ENCODE data around the gene OR2AP1. TPM values are rescaled to one million over a fixed set of nuclear protein-coding genes. Genes with fewer than 3 reads are reported as not detected.
"Not testable (repeated sequence)": the region's sequence is repeated elsewhere in the genome, so short reads cannot be mapped to it uniquely, and the experiment has no call there.

OR2AP1 gene
- polyA plus RNA-seq (2013), result not detected in 2 replicates

DNA sequence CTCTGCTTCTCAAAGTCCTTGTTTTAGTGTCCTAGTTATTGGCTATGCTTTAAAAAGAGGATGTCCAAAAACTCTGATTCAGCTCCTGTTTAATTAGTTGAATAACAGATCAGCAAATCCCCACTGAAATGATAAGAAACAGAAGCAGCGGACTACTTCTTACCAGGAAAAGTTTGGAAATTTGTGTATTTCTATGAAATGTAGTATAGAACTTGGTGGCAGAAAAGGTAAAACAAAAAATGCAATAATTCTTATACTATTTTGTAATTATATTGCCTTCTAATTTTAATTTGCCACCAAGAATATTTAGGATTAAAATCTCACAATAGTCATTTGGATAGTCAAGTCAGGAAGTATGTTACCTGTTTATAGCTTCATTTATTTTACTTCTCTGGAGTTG lies at the start of gene OR2AP1:
Gene OR2AP1, plus strand, starts transcription at position 301 of the 400 bp plus-strand sequence. CDS start 1,947 bp downstream, outside the sequence.
- Histone ChIP-seq H3K27ac (ENCODE audit: low read depth, low read length) (no peak within 1 kb of the TSS), H4K91ac (ENCODE audit: low read depth, low read length) (no peak within 1 kb of the TSS), H2AK5ac (ENCODE audit: low read length) (no peak within 1 kb of the TSS), H3K79me2 (ENCODE audit: control insufficient read depth, insufficient read depth, low read length, poor library complexity) (no peaks in the 10 kb centered on the region), H4K12ac (ENCODE audit: low read depth, low read length) (no peak within 1 kb of the TSS), H3K23ac (ENCODE audit: low read length) (no peak within 1 kb of the TSS), H2AFZ (ENCODE audit: insufficient read depth, low read length, poor library complexity) (no peak within 1 kb of the TSS), H3K9ac (ENCODE audit: low read length) (no peak within 1 kb of the TSS), H3K14ac (ENCODE audit: low read length) (no peak within 1 kb of the TSS), H2BK12ac (ENCODE audit: low read length) (no peak within 1 kb of the TSS), H2BK5ac (ENCODE audit: low read depth, low read length, poor library complexity) (no peak within 1 kb of the TSS), H3K4me3 (ENCODE audit: low read depth, low read length) (no peak within 1 kb of the TSS), H3K4me2 (ENCODE audit: low read length) (no peak within 1 kb of the TSS), H3K4ac (ENCODE audit: low read depth, low read length) (no peak within 1 kb of the TSS), H4K8ac (ENCODE audit: low read depth, low read length) (no peak within 1 kb of the TSS), H3K4me1 (ENCODE audit: control insufficient read depth in 1 of 2, insufficient read depth in 2 of 2, low read length in 2 of 2) (no peaks in the 10 kb centered on the region), H3K9me3 (ENCODE audit: insufficient read depth, low read depth, low read length) (peaks cover 10% of the 10 kb centered on the region), H3K27me3 (ENCODE audit: insufficient read depth, low read length) (no peaks in the 10 kb centered on the region), H3K36me3 (ENCODE audit: control insufficient read depth in 1 of 2, insufficient read depth in 2 of 2, low read length in 2 of 2) (no peaks in the 10 kb centered on the region), H2BK120ac (ENCODE audit: insufficient read depth, low read length, poor library complexity) (no peak within 1 kb of the TSS), H3K79me1 (ENCODE audit: low read length) (no peaks in the 10 kb centered on the region), H3K18ac (ENCODE audit: low read length) (no peak within 1 kb of the TSS)
- DNase-seq, result no peak
- no CpG with 5 or more reads among the region's 1 CpG for WGBS (ENCODE audit: extremely low coverage, insufficient coverage, insufficient read length)

DNA sequence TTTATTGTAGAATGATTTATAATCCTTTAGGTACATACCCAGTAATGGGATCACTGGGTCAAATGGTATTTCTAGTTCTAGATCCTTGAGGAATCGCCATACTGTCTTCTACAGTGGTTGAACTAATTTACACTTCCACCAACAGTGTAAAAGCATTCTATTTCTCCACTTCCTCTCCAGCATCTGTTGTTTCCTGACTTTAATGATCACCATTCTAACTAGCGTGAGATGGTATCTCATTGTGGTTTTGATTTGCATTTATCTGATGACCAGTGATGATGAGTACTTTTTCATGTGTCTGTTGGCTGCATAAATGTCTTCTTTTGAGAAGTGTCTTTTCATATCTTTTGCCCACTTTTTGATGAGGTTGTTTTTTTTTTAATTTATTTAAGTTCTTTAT lies 24.0 kb upstream of the OR2AP1 start:
- not testable (repeated sequence) for H3K14ac ChIP-seq (ENCODE audit: low read length); H2BK5ac ChIP-seq (ENCODE audit: low read depth, low read length, poor library complexity); H3K9ac ChIP-seq (ENCODE audit: low read length); H3K23ac ChIP-seq (ENCODE audit: low read length); H3K4me2 ChIP-seq (ENCODE audit: low read length); H3K18ac ChIP-seq (ENCODE audit: low read length); H4K8ac ChIP-seq (ENCODE audit: low read depth, low read length); H4K91ac ChIP-seq (ENCODE audit: low read depth, low read length); H3K79me2 ChIP-seq (ENCODE audit: control insufficient read depth, insufficient read depth, low read length, poor library complexity); H3K4me1 ChIP-seq (ENCODE audit: control insufficient read depth in 1 of 2, insufficient read depth in 2 of 2, low read length in 2 of 2); H4K12ac ChIP-seq (ENCODE audit: low read depth, low read length); H3K79me1 ChIP-seq (ENCODE audit: low read length); H3K36me3 ChIP-seq (ENCODE audit: control insufficient read depth in 1 of 2, insufficient read depth in 2 of 2, low read length in 2 of 2); H3K27me3 ChIP-seq (ENCODE audit: insufficient read depth, low read length); DNase-seq; H2BK12ac ChIP-seq (ENCODE audit: low read length); H3K4ac ChIP-seq (ENCODE audit: low read depth, low read length); H3K4me3 ChIP-seq (ENCODE audit: low read depth, low read length); H2AFZ ChIP-seq (ENCODE audit: insufficient read depth, low read length, poor library complexity); H2BK120ac ChIP-seq (ENCODE audit: insufficient read depth, low read length, poor library complexity); H3K27ac ChIP-seq (ENCODE audit: low read depth, low read length); H2AK5ac ChIP-seq (ENCODE audit: low read length); H3K9me3 ChIP-seq (ENCODE audit: insufficient read depth, low read depth, low read length)
- WGBS (ENCODE audit: extremely low coverage, insufficient coverage, insufficient read length), result no CpG with 5 or more reads among the region's 2 CpGs

DNA sequence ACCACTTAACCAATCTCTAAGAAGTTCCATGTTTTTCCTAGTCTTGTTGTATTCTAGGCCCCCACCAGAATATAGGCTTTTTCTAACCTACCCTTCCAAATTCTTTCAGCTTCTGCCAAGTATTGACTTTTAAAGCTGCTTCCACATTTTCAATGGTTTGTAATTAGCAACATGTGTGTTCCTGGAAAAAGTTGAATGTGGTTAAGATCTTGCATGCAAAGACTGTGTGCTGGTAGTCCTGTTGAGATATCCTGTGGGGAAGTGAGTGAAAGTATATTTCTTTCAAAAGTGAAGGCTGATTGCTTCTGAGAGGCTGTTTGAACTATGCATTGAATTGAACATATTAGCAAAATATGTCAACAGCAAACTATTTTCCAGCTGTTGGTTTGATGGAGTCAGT lies 23.5 kb upstream of the OR2AP1 start:
- Histone ChIP-seq H3K27ac (ENCODE audit: low read depth, low read length) (no peak overlapping the region), H3K36me3 (ENCODE audit: control insufficient read depth in 1 of 2, insufficient read depth in 2 of 2, low read length in 2 of 2) (no peaks in the 10 kb centered on the region), H4K91ac (ENCODE audit: low read depth, low read length) (no peak overlapping the region), H3K79me2 (ENCODE audit: control insufficient read depth, insufficient read depth, low read length, poor library complexity) (no peaks in the 10 kb centered on the region), H3K4ac (ENCODE audit: low read depth, low read length) (no peak overlapping the region), H3K23ac (ENCODE audit: low read length) (no peak overlapping the region), H2AFZ (ENCODE audit: insufficient read depth, low read length, poor library complexity) (no peak overlapping the region), H3K4me2 (ENCODE audit: low read length) (no peak overlapping the region), H3K79me1 (ENCODE audit: low read length) (no peaks in the 10 kb centered on the region), H2BK120ac (ENCODE audit: insufficient read depth, low read length, poor library complexity) (no peak overlapping the region), H2BK12ac (ENCODE audit: low read length) (no peak overlapping the region), H4K12ac (ENCODE audit: low read depth, low read length) (no peak overlapping the region), H2AK5ac (ENCODE audit: low read length) (no peak overlapping the region), H3K9me3 (ENCODE audit: insufficient read depth, low read depth, low read length) (peaks cover 3% of the 10 kb centered on the region), H4K8ac (ENCODE audit: low read depth, low read length) (no peak overlapping the region), H3K18ac (ENCODE audit: low read length) (no peak overlapping the region), H3K4me3 (ENCODE audit: low read depth, low read length) (no peak overlapping the region), H3K14ac (ENCODE audit: low read length) (no peak overlapping the region), H3K4me1 (ENCODE audit: control insufficient read depth in 1 of 2, insufficient read depth in 2 of 2, low read length in 2 of 2) (no peaks in the 10 kb centered on the region), H3K27me3 (ENCODE audit: insufficient read depth, low read length) (no peaks in the 10 kb centered on the region), H2BK5ac (ENCODE audit: low read depth, low read length, poor library complexity) (no peak overlapping the region), H3K9ac (ENCODE audit: low read length) (no peak overlapping the region)
- DNase-seq, result no peak

DNA sequence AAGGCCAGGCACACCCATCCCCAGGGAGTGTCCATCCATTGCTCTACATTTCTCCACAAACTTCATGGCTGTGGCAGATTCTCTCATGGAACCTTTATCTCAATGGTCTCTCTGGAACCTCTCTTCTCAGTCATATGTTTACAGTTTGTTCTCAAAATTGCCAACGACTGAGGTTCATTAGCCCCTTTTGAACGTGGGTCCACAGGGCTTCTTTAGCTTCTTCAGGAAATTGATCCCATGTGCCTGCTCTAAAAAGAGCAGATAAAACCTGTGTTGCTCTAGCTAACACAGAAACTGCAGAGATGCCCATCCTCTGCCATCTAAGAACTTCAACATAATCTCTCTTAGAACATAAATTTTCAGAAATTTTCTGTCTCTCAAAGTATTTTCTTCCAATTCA lies 23.0 kb upstream of the OR2AP1 start, which contains the start of gene OR6C4:
Gene OR6C4, plus strand, starts transcription at position 301 of the 400 bp plus-strand sequence. CDS start 1,625 bp downstream, outside the sequence.
- Histone ChIP-seq H2BK120ac (ENCODE audit: insufficient read depth, low read length, poor library complexity) (no peak within 1 kb of the TSS), H3K9ac (ENCODE audit: low read length) (no peak within 1 kb of the TSS), H3K27ac (ENCODE audit: low read depth, low read length) (no peak within 1 kb of the TSS), H3K79me1 (ENCODE audit: low read length) (no peaks in the 10 kb centered on the region), H2AFZ (ENCODE audit: insufficient read depth, low read length, poor library complexity) (no peak within 1 kb of the TSS), H2AK5ac (ENCODE audit: low read length) (no peak within 1 kb of the TSS), H4K8ac (ENCODE audit: low read depth, low read length) (no peak within 1 kb of the TSS), H3K27me3 (ENCODE audit: insufficient read depth, low read length) (no peaks in the 10 kb centered on the region), H3K4me1 (ENCODE audit: control insufficient read depth in 1 of 2, insufficient read depth in 2 of 2, low read length in 2 of 2) (no peaks in the 10 kb centered on the region), H3K23ac (ENCODE audit: low read length) (no peak within 1 kb of the TSS), H3K79me2 (ENCODE audit: control insufficient read depth, insufficient read depth, low read length, poor library complexity) (no peaks in the 10 kb centered on the region), H3K4me3 (ENCODE audit: low read depth, low read length) (no peak within 1 kb of the TSS), H2BK12ac (ENCODE audit: low read length) (no peak within 1 kb of the TSS), H3K36me3 (ENCODE audit: control insufficient read depth in 1 of 2, insufficient read depth in 2 of 2, low read length in 2 of 2) (no peaks in the 10 kb centered on the region), H3K4ac (ENCODE audit: low read depth, low read length) (no peak within 1 kb of the TSS), H3K14ac (ENCODE audit: low read length) (no peak within 1 kb of the TSS), H3K9me3 (ENCODE audit: insufficient read depth, low read depth, low read length) (peaks cover 3% of the 10 kb centered on the region), H2BK5ac (ENCODE audit: low read depth, low read length, poor library complexity) (no peak within 1 kb of the TSS), H4K91ac (ENCODE audit: low read depth, low read length) (no peak within 1 kb of the TSS), H3K18ac (ENCODE audit: low read length) (no peak within 1 kb of the TSS), H4K12ac (ENCODE audit: low read depth, low read length) (no peak within 1 kb of the TSS), H3K4me2 (ENCODE audit: low read length) (no peak within 1 kb of the TSS)
- no CpG with 5 or more reads among the region's 2 CpGs for WGBS (ENCODE audit: extremely low coverage, insufficient coverage, insufficient read length)
- no peak for DNase-seq
